Parathyroid adenoma (tissue), 2 donors: Measurements from ENCODE around the gene BASP1.

ENCODE experiments used
- H2AFZ ChIP-seq: fragments of 300-600 bp; sonication (generic); one replicate; pipeline ENCODE4 v1.7.0; 2017; ENCODE audit warnings: antibody characterized with exemption, mild to moderate bottlenecking
- H3K27ac ChIP-seq: fragments of 300-600 bp; sonication (generic); one replicate; pipeline ENCODE4 v1.7.0; 2017
- H3K27me3 ChIP-seq: fragments of 300-600 bp; sonication (generic); one replicate; pipeline ENCODE4 v1.7.0; 2017; ENCODE audit warnings: low read length; ENCODE audit not compliant: control insufficient read depth, insufficient read depth
- H3K36me3 ChIP-seq: fragments of 300-600 bp; sonication (generic); one replicate; pipeline ENCODE4 v1.7.0; 2017; ENCODE audit warnings: low read length; ENCODE audit not compliant: control insufficient read depth, insufficient read depth
- H3K4me1 ChIP-seq: fragments of 300-600 bp; sonication (generic); one replicate; pipeline ENCODE4 v1.7.0; 2017; ENCODE audit warnings: control low read depth
- H3K4me2 ChIP-seq: fragments of 300-600 bp; sonication (generic); one replicate; pipeline ENCODE4 v1.7.0; 2017; ENCODE audit warnings: low read length
- H3K4me3 ChIP-seq: fragments of 300-600 bp; sonication (generic); one replicate; pipeline ENCODE4 v1.7.0; 2017; ENCODE audit warnings: low read depth, low read length
- H3K79me2 ChIP-seq: fragments of 300-600 bp; sonication (generic); one replicate; pipeline ENCODE4 v1.7.0; 2017; ENCODE audit warnings: control low read depth
- H3K9ac ChIP-seq: fragments of 300-600 bp; sonication (generic); one replicate; pipeline ENCODE4 v1.7.0; 2017; ENCODE audit warnings: mild to moderate bottlenecking
- H3K9me3 ChIP-seq: fragments of 300-600 bp; sonication (generic); one replicate; pipeline ENCODE4 v1.7.0; 2017; ENCODE audit warnings: low read length; ENCODE audit not compliant: control insufficient read depth
- TF ChIP-seq, protein P1 (sequence below): fragments of 300-600 bp; sonication (generic); IDR thresholded peaks from one replicate; pipeline ENCODE4 v1.7.0; 2017; ENCODE audit warnings: antibody characterized with exemption, mild to moderate bottlenecking
- donor health status: primary hyperparathyroidism.

Gene BASP1

DNA sequence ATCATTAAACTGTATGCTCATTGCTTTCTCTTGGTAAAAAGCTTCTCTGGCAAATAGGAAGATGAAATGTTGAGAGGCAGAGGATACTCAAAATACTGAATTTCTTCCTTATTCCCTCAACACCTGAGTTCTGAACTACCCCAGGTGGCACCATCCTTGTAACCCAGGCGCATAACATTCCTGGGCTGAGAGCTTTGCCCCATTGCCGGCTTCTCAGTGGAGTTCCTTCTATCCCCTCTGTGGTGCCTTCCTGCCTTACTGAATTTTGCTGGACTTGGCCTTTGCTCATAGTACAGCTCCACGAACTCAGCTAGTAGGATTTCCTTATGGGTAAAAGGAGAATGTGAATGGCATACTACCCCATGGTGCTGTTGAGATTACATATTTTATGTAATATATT, 54.7 kb downstream of the BASP1 start:
- Histone ChIP-seq H3K4me3 (no peak overlapping the region), H3K27me3 (no peaks in the 10 kb centered on the region), H3K79me2 (no peaks in the 10 kb centered on the region), H3K27ac (no peak overlapping the region), H2AFZ (no peak overlapping the region), H3K9me3 (no peaks in the 10 kb centered on the region), H3K4me2 (no peak overlapping the region), H3K9ac (no peak overlapping the region), H3K4me1 (no peaks in the 10 kb centered on the region), H3K36me3 (no peaks in the 10 kb centered on the region)
- TF ChIP-seq, protein P1, sequence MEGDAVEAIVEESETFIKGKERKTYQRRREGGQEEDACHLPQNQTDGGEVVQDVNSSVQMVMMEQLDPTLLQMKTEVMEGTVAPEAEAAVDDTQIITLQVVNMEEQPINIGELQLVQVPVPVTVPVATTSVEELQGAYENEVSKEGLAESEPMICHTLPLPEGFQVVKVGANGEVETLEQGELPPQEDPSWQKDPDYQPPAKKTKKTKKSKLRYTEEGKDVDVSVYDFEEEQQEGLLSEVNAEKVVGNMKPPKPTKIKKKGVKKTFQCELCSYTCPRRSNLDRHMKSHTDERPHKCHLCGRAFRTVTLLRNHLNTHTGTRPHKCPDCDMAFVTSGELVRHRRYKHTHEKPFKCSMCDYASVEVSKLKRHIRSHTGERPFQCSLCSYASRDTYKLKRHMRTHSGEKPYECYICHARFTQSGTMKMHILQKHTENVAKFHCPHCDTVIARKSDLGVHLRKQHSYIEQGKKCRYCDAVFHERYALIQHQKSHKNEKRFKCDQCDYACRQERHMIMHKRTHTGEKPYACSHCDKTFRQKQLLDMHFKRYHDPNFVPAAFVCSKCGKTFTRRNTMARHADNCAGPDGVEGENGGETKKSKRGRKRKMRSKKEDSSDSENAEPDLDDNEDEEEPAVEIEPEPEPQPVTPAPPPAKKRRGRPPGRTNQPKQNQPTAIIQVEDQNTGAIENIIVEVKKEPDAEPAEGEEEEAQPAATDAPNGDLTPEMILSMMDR = no peak

DNA sequence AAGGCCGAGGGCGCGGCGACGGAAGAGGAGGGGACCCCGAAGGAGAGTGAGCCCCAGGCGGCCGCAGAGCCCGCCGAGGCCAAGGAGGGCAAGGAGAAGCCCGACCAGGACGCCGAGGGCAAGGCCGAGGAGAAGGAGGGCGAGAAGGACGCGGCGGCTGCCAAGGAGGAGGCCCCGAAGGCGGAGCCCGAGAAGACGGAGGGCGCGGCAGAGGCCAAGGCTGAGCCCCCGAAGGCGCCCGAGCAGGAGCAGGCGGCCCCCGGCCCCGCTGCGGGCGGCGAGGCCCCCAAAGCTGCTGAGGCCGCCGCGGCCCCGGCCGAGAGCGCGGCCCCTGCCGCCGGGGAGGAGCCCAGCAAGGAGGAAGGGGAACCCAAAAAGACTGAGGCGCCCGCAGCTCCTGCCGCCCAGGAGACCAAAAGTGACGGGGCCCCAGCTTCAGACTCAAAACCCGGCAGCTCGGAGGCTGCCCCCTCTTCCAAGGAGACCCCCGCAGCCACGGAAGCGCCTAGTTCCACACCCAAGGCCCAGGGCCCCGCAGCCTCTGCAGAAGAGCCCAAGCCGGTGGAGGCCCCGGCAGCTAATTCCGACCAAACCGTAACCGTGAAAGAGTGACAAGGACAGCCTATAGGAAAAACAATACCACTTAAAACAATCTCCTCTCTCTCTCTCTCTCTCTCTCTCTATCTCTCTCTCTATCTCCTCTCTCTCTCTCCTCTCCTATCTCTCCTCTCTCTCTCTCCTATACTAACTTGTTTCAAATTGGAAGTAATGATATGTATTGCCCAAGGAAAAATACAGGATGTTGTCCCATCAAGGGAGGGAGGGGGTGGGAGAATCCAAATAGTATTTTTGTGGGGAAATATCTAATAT, 58.1 kb downstream of the BASP1 start:
- Histone ChIP-seq H3K27ac (no peak overlapping the region), H3K36me3 (no peaks in the 10 kb centered on the region), H3K4me3 (no peak overlapping the region), H3K79me2 (no peaks in the 10 kb centered on the region), H2AFZ (no peak overlapping the region), H3K9me3 (no peaks in the 10 kb centered on the region), H3K4me1 (no peaks in the 10 kb centered on the region), H3K4me2 (no peak overlapping the region), H3K9ac (no peak overlapping the region), H3K27me3 (no peaks in the 10 kb centered on the region)
- TF ChIP-seq, protein P1 = no peak

DNA sequence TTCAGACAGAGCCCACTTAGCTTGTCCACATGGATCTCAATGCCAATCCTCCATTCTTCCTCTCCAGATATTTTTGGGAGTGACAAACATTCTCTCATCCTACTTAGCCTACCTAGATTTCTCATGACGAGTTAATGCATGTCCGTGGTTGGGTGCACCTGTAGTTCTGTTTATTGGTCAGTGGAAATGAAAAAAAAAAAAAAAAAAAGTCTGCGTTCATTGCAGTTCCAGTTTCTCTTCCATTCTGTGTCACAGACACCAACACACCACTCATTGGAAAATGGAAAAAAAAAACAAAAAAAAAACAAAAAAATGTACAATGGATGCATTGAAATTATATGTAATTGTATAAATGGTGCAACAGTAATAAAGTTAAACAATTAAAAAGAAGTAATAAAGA, 59.0 kb downstream of the BASP1 start:
- Histone ChIP-seq H3K27me3 (no peaks in the 10 kb centered on the region), H3K4me1 (no peaks in the 10 kb centered on the region), H2AFZ (no peak overlapping the region), H3K4me3 (no peak overlapping the region), H3K9me3 (no peaks in the 10 kb centered on the region), H3K79me2 (no peaks in the 10 kb centered on the region), H3K9ac (no peak overlapping the region), H3K36me3 (no peaks in the 10 kb centered on the region), H3K27ac (no peak overlapping the region), H3K4me2 (no peak overlapping the region)
- TF ChIP-seq, protein P1 = no peak

DNA sequence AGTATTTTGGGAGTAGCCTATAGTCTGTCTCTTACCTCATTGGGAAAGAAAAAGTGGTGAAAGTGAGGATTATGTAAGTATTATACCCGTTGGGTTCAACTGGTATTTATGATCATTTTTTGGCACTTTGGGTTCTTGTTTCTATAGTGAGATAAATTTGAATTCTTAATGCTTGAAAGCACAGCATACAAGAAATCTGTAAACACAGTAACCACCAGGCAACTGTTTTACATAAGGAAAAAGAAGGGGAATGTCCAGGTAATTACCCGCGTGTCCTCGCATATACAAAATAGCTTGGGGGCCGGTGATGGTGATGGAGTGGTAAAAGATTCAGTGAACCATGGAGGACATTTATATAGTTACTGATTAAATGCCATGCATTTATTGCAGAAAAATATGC, 60.5 kb downstream of the BASP1 start:
- TF ChIP-seq, protein P1 = no peak
- no peaks in the 10 kb centered on the region for H3K27me3 ChIP-seq
- no peak overlapping the region for H3K4me2 ChIP-seq
- no peak overlapping the region for H3K27ac ChIP-seq
- no peaks in the 10 kb centered on the region for H3K9me3 ChIP-seq
- no peaks in the 10 kb centered on the region for H3K36me3 ChIP-seq
- H3K4me3 ChIP-seq = no peak overlapping the region
- no peak overlapping the region for H3K9ac ChIP-seq
- H3K79me2 ChIP-seq = no peaks in the 10 kb centered on the region
- H2AFZ ChIP-seq = no peak overlapping the region
- H3K4me1 ChIP-seq = peaks cover 2% of the 10 kb centered on the region

DNA sequence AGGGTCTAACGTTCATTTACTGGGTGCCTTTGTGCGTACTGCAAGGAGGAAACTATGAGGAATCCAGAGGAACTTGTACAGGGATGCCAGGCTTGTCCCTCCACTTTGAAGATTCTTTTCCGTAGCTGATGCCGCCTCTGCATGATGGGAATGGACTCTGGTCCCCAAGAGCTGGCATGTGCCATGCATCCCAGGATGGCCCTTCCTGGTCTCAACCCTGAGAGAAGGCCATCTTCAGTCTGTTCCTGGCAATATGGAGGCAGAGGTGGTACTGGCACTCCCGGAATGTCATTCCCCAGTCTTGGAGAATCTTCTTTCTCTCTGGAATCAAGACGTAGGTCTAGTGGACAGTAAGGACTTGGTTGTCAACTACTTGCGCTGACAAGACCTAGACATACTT, 61.5 kb downstream of the BASP1 start:
- peaks cover 2% of the 10 kb centered on the region for H3K4me1 ChIP-seq
- no peak overlapping the region for H3K27ac ChIP-seq
- no peak overlapping the region for H2AFZ ChIP-seq
- no peak overlapping the region for H3K9ac ChIP-seq
- no peaks in the 10 kb centered on the region for H3K79me2 ChIP-seq
- H3K4me3 ChIP-seq = no peak overlapping the region
- H3K4me2 ChIP-seq = no peak overlapping the region
- no peaks in the 10 kb centered on the region for H3K27me3 ChIP-seq
- TF ChIP-seq, protein P1 = no peak
- no peaks in the 10 kb centered on the region for H3K36me3 ChIP-seq
- H3K9me3 ChIP-seq = no peaks in the 10 kb centered on the region
